Brain microvascular endothelial cell (primary cell): Measurements from ENCODE around the gene MEIOB.
A peak's percentile ranks its signal among the peaks of the same experiment; 100 is the strongest.

Experiments
- DNase-seq: peaks from one replicate; pipeline ENCODE4 v3.0.0-alpha.2; 2020
- H3K27ac ChIP-seq: fragments of 250-450 bp; sonication (Bioruptor Pico); 2 replicates; pipeline ENCODE4 v1.5.1; 2020; ENCODE audit warnings: mild to moderate bottlenecking, moderate library complexity
- H3K27me3 ChIP-seq: fragments of 250-450 bp; sonication (Bioruptor Pico); replicated peaks from 2 replicates; pipeline ENCODE4 v1.5.1; 2020; ENCODE audit warnings: mild to moderate bottlenecking
- H3K36me3 ChIP-seq: fragments of 250-450 bp; sonication (Bioruptor Pico); replicated peaks from 2 replicates; pipeline ENCODE4 v1.5.1; 2020; ENCODE audit warnings: mild to moderate bottlenecking
- H3K4me3 ChIP-seq: 2 replicates; pipeline ENCODE4 v1.5.1; 2011; ENCODE audit warnings: low read depth, mild to moderate bottlenecking, control low read depth, low read length, moderate library complexity
- in situ Hi-C: cut with HindIII; loops from 2 replicates; pipeline ENCODE4 v1.10.0; 2017; ENCODE audit warnings: low sequenced_read_pairs, low pct_ligation_motif_present
- TF ChIP-seq, protein P1 (sequence below): IDR thresholded peaks from 2 replicates; pipeline ENCODE4 v1.5.1; 2011; ENCODE audit warnings: low read depth, mild to moderate bottlenecking, moderate library complexity, low read length, control low read depth, inconsistent platforms; ENCODE audit errors: missing control alignments

Gene MEIOB

DNA sequence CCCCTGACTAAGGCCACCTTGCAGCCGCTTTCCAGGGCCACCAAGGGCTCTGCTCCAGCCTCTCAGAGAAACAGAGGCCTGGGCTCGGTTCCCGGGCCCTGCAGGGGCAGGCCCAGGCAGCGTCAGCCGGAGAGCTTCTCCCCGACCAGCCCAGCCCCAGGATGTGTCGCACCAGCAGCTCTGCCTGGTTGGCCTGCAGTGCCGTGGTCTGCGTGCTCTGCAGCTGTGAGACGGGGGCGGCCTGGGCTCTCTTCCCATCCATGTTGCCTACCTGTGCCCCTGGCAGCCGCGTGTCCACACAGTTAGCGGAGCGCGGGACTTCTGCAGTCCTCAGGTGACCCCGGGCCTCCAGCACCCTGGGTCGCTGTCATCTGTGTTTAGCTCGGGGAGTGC, 83.3 kb downstream of the MEIOB start:
- H3K4me3 ChIP-seq: no peak overlapping the region
- H3K36me3 ChIP-seq: peaks cover 27% of the 10 kb centered on the region
- H3K27me3 ChIP-seq: no peaks in the 10 kb centered on the region
- TF ChIP-seq, protein P1, sequence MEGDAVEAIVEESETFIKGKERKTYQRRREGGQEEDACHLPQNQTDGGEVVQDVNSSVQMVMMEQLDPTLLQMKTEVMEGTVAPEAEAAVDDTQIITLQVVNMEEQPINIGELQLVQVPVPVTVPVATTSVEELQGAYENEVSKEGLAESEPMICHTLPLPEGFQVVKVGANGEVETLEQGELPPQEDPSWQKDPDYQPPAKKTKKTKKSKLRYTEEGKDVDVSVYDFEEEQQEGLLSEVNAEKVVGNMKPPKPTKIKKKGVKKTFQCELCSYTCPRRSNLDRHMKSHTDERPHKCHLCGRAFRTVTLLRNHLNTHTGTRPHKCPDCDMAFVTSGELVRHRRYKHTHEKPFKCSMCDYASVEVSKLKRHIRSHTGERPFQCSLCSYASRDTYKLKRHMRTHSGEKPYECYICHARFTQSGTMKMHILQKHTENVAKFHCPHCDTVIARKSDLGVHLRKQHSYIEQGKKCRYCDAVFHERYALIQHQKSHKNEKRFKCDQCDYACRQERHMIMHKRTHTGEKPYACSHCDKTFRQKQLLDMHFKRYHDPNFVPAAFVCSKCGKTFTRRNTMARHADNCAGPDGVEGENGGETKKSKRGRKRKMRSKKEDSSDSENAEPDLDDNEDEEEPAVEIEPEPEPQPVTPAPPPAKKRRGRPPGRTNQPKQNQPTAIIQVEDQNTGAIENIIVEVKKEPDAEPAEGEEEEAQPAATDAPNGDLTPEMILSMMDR: no peak
- H3K27ac ChIP-seq: no peak overlapping the region
- in situ Hi-C loops: no loop called here
- DNase-seq: no peak

DNA sequence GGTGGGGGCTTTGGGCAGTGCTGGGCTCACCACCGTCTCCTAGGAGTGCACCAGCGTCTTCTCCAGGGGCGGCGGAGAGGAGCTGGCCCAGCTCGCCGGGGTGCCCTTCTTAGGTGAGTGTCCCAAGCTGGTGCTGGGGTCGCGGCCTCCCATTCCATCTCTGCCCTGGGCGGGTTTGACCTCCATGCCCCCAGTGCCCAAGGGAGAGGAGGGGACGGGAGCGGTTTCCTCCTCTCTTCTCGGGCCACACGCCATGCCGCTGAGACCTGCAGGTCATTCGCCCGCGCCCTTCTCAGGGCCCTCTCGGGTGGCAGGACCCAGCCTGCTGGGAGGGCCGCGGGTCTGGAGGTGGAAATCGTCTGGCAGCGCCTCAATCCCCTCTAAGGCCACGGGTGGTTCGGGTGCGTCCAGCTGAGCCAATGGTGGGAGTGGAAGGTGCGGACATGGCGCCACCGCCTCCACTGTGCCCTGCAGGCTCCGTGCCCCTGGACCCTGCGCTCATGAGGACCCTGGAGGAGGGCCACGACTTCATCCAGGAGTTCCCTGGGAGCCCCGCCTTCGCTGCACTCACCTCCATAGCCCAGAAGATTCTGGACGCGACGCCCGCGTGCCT, 83.8 kb downstream of the MEIOB start:
- H3K36me3 ChIP-seq: peaks cover 27% of the 10 kb centered on the region
- TF ChIP-seq, protein P1: no peak
- no peaks in the 10 kb centered on the region for H3K27me3 ChIP-seq
- no peak overlapping the region for H3K4me3 ChIP-seq
- H3K27ac ChIP-seq: no peak overlapping the region
- no peak for DNase-seq
- in situ Hi-C loops: no loop called here

DNA sequence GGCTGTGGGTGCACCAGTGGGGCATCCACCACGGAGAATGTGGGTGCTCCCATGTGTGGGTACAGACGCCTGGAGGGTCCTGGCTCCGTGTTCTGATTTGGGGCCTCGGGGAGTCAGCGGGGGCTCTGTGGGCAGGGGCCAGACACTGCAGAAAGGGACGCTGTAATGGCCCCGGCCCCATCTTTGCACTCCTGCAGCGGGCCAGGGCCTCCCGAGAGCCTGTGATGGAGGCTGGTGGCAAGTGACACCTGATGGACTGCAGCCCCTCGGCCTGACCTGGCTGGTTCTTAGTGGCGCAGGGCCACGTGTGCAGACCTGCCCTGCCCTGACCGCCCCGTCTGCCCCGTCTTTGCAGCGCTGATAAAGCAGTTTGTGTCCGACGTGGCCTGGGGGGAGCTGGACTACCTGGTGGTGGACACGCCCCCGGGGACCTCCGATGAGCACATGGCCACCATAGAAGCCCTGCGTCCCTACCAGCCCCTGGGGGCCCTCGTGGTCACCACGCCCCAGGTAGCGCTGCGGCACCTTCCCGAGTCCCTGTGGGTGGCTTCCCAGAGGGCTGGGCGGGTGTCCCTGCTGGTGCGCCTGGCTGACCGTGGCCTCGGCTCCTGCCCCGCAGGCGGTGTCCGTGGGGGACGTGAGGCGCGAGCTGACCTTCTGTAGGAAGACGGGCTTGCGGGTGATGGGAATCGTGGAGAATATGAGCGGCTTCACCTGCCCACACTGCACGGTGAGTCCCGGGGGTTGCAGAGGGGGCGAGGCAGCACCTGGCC, 84.5 kb downstream of the MEIOB start:
- Histone ChIP-seq H3K27me3 (no peaks in the 10 kb centered on the region), H3K4me3 (no peak overlapping the region), H3K36me3 (peaks cover 27% of the 10 kb centered on the region), H3K27ac (no peak overlapping the region)
- TF ChIP-seq, protein P1: no peak
- in situ Hi-C loops: no loop called here
- DNase-seq: no peak

DNA sequence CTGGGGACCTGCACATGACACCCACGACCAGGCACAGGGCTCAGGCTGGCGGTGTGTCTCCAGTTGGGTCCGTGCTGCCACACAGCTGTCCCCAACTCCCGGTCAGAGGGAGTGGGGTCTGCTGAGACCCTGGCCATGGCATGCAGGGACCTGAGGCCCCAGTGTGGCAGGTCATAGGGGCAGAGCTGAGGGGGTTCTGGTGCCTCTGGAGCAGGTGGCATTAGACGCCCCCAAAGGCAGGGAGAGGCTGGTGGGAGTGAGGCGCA, 85.0 kb downstream of the MEIOB start:
- Histone ChIP-seq H3K27ac (no peak overlapping the region), H3K27me3 (no peaks in the 10 kb centered on the region), H3K36me3 (peaks cover 27% of the 10 kb centered on the region), H3K4me3 (no peak overlapping the region)
- TF ChIP-seq, protein P1: no peak
- in situ Hi-C loops: no loop called here
- DNase-seq: no peak

DNA sequence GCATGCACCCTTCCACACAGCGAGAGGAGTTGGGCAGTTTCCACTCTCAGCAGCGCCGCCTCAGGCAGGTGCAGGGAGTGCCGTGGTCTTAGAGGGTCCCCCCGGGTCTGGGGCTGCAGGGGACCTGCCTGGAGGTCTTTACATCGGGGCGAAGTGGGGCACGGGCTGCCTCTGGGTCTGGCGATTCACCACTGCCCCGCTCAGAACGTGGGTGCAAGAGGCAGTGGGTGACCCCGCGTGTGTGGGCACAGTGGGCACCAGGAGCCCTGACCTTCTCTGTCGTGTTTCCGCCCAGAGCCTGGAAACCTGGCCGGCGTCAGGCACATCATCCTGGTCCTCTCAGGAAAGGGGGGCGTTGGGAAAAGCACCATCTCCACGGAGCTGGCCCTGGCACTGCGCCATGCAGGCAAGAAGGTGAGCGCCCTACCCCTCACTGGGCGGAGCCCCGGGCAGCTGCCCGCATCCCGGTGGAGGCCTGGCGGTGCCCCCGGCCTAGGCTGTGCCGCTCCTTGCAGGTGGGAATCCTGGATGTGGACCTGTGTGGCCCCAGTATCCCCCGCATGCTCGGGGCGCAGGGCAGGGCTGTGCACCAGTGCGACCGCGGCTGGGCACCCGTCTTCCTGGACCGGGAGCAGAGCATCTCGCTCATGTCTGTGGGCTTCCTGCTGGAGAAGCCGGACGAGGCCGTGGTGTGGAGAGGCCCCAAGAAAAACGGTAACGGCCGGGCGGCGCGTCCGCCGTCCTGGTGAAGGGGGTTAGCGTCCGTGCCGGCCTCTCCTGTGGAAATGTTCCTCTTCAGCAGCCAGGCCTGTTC, 85.5 kb downstream of the MEIOB start:
- H3K4me3 ChIP-seq: no peak overlapping the region
- in situ Hi-C loops: no loop called here
- peaks cover 27% of the 10 kb centered on the region for H3K36me3 ChIP-seq
- no peak for DNase-seq
- TF ChIP-seq, protein P1: peak; percentile 2
- H3K27ac ChIP-seq: no peak overlapping the region
- H3K27me3 ChIP-seq: no peaks in the 10 kb centered on the region
